A549 (cell line): ENCODE results near the gene PDE1C. TPM values are rescaled to one million over a fixed set of nuclear protein-coding genes. Genes with fewer than 3 reads are reported as not detected.
A peak's percentile ranks its signal among the peaks of the same experiment; 100 is the strongest.

Source experiments
- ATAC-seq, 2 experiments: fragments of 200-7000 bp in 1 of 2; fragments of >200 bp in 1 of 2; cut with Nextera tagmentation in 1 of 2; cut with Tn5 transposase in 1 of 2; 3 replicates each; pipeline versions ENCODE4 v1.8.0 to v1.9.1; 2018 to 2020; ENCODE audit warnings: mild to moderate bottlenecking in 1 of 2, moderate library complexity in 1 of 2
- CTCF ChIA-PET: fragments of 300-600 bp; sonication (Branson Sonifier 250); formaldehyde crosslinking; extraction: SDS; loops from one replicate; lab custom pipeline; 2021; ENCODE audit warnings: antibody characterized with exemption, inconsistent platforms; lab: Yijun Ruan, JAX
- POLR2A ChIA-PET: fragments of 350-600 bp; formaldehyde crosslinking; extraction: SDS; loops from one replicate; lab custom pipeline; 2021; ENCODE audit warnings: antibody characterized with exemption, inconsistent platforms; lab: Yijun Ruan, JAX
- DNase-seq, 2 experiments: peaks; one replicate each; pipeline versions ENCODE4 v3.0.0 to v3.0.0-alpha.2; 2011 to 2016; ENCODE audit warnings: low read depth in 1 of 2, low spot score in 1 of 2
- FAIRE-seq: peaks from 2 replicates; lab custom pipeline; 2011; peaks lifted over from hg19 to GRCh38; lab: Jason Lieb, UNC
- H3K27ac ChIP-seq, 2 experiments: fragments of >200 bp; sonication (Bioruptor Twin); formaldehyde crosslinking; 3 replicates each; pipeline ENCODE4 v1.5.1; 2016 to 2017
- H3K4me1 ChIP-seq: fragments of >200 bp; sonication (Bioruptor Twin); formaldehyde crosslinking; 3 replicates; pipeline ENCODE4 v1.6.1; 2016
- H3K4me2 ChIP-seq: fragments of >200 bp; sonication (Bioruptor Twin); formaldehyde crosslinking; 3 replicates; pipeline ENCODE4 v1.6.1; 2016
- H3K4me3 ChIP-seq: fragments of >200 bp; sonication (Bioruptor Twin); formaldehyde crosslinking; 3 replicates; pipeline ENCODE4 v1.5.1; 2016
- H3K9me3 ChIP-seq: fragments of >200 bp; sonication (Bioruptor Twin); formaldehyde crosslinking; 3 replicates; pipeline ENCODE4 v1.6.1; 2016
- ATOH8 ChIP-seq: fragments of 250-450 bp; sonication (Bioruptor Pico); IDR thresholded peaks from 2 replicates; pipeline ENCODE4 v1.5.0; 2020; ENCODE audit warnings: low read depth, mild to moderate bottlenecking, moderate library complexity
- BHLHE40 ChIP-seq: IDR thresholded peaks from 2 replicates; pipeline ENCODE4 v1.6.1; 2012; ENCODE audit warnings: low read depth, low read length, inconsistent platforms
- CBX2 ChIP-seq: fragments of 200-600 bp; sonication (generic); IDR thresholded peaks from 2 replicates; pipeline ENCODE4 v1.6.1; 2016; ENCODE audit warnings: low read depth, mild to moderate bottlenecking, borderline replicate concordance
- CEBPB ChIP-seq, 2 experiments: fragments of >200 bp in 1 of 2; sonication (Bioruptor Twin) in 1 of 2; formaldehyde crosslinking in 1 of 2; IDR thresholded peaks; 2 replicates each; pipeline ENCODE4 v1.6.1; 2012 to 2016
- CHD2 ChIP-seq: fragments of 150-350 bp; IDR thresholded peaks from 2 replicates; pipeline ENCODE4 v1.6.1; 2014; ENCODE audit warnings: low read length; ENCODE audit not compliant: partially characterized antibody
- CTCF ChIP-seq: fragments of >200 bp; sonication (Bioruptor Twin); formaldehyde crosslinking; IDR thresholded peaks from 3 replicates; pipeline ENCODE4 v1.5.1; 2016
- EHF ChIP-seq: fragments of 250-450 bp; sonication (Bioruptor Pico); IDR thresholded peaks from 2 replicates; pipeline ENCODE4 v1.5.0; 2020; ENCODE audit warnings: mild to moderate bottlenecking
- HMGXB4 ChIP-seq: fragments of 250-450 bp; sonication (Bioruptor Pico); IDR thresholded peaks from 2 replicates; pipeline ENCODE4 v1.5.0; 2021; ENCODE audit warnings: mild to moderate bottlenecking, moderate library complexity, borderline replicate concordance
- MAFK ChIP-seq: fragments of 450-650 bp; IDR thresholded peaks from 2 replicates; pipeline ENCODE4 v1.6.1; 2014; ENCODE audit not compliant: partially characterized antibody
- MAZ ChIP-seq: fragments of 150-350 bp; IDR thresholded peaks from 2 replicates; pipeline ENCODE4 v1.6.1; 2014; ENCODE audit warnings: antibody characterized with exemption, low read depth, low read length, borderline replicate concordance
- NFE2L2 ChIP-seq: fragments of 150-350 bp; conservative IDR thresholded peaks from 2 replicates; pipeline ENCODE4 v1.6.1; 2014; ENCODE audit warnings: low read length
- NR3C1 ChIP-seq: fragments of >200 bp; sonication (Bioruptor Twin); formaldehyde crosslinking; IDR thresholded peaks from 3 replicates; pipeline ENCODE4 v1.6.1; 2017
- PBX3 ChIP-seq: IDR thresholded peaks from 2 replicates; pipeline ENCODE4 v1.6.1; 2012
- POLR2A ChIP-seq: IDR thresholded peaks from 2 replicates; pipeline ENCODE4 v1.6.1; 2012; ENCODE audit warnings: mild to moderate bottlenecking, low read length
- POLR2AphosphoS2 ChIP-seq: conservative IDR thresholded peaks from 2 replicates; pipeline ENCODE4 v1.6.1; 2012; ENCODE audit warnings: low read length, improper control_type of control experiment, inconsistent platforms
- RFX5 ChIP-seq: fragments of 450-650 bp; IDR thresholded peaks from 2 replicates; pipeline ENCODE4 v1.7.1; 2014; ENCODE audit warnings: antibody characterized with exemption, mild to moderate bottlenecking, moderate library complexity
- SREBF2 ChIP-seq: fragments of 450-650 bp; IDR thresholded peaks from 2 replicates; pipeline ENCODE4 v1.6.1; 2014; ENCODE audit warnings: mild to moderate bottlenecking, moderate library complexity
- TFCP2L1 ChIP-seq: fragments of 250-450 bp; sonication (Bioruptor Pico); IDR thresholded peaks from 2 replicates; pipeline ENCODE4 v1.5.0; 2021; ENCODE audit warnings: mild to moderate bottlenecking
- TP53 ChIP-seq: fragments of 250-450 bp; sonication (Bioruptor Pico); IDR thresholded peaks from 2 replicates; pipeline ENCODE4 v1.5.0; 2021; ENCODE audit warnings: mild to moderate bottlenecking, moderate library complexity
- WGBS: methylation state at CpG from one replicate; pipeline ENCODE4 v1.1.6; 2017; ENCODE audit errors: missing lambda C conversion rate; 5-methylcytosine and 5-hydroxymethylcytosine counted together
- polyA plus RNA-seq, 4 experiments: library from polyadenylated mRNA; depleted of rRNA in 3 of 4; stranded (reverse); fragments of >200 nt; fragmentation: RNase III in 1 of 4; extraction: RNeasy Plus Mini Kit Qiagen cat#74134 plus additional on column Dnase treatment in 1 of 4; gene quantifications; 2 replicates in 3 of 4; 3 replicates in 1 of 4; pipeline ENCODE4 v1.2.3, GENCODE V29; 2011 to 2017

PDE1C gene
- polyA plus RNA-seq, 2 of the 4 experiments (the other 2 are of a cell fraction) = 8.0 to 11.0 TPM

- POLR2A ChIA-PET = no interaction called here
- no peaks in the 10 kb centered on the region for H3K4me1 ChIP-seq
- TF ChIP-seq CHD2 (no peak), PBX3 (no peak), MAZ (no peak), NR3C1 (no peak), CEBPB (IDR thresholded peaks at IDR 0.05) (no peak), POLR2AphosphoS2 (no peak), CTCF (no peak), CBX2 (no peak)
- DNase-seq (no peak), FAIRE-seq (no peak), ATAC-seq (no peak)
- no peak overlapping the region for H3K4me2 ChIP-seq
- CTCF ChIA-PET = interaction anchor here (1.1 to 2.2 kb wide), 7 partner anchors 11 to 589 kb away, joined by 3 to 5 read pairs (median 3); no protein-coding TSS in a partner anchor
- H3K9me3 ChIP-seq = no peaks in the 10 kb centered on the region
- H3K4me3 ChIP-seq = no peak overlapping the region
- 72% methylated on average over 4 of the region's 4 CpGs for WGBS
- H3K27ac ChIP-seq = no peak overlapping the region
Measured at GRCh38 chr7:31767686-31768358, 302.4 kb downstream of the PDE1C start.

GRCh38 chr7:31764462-31764861, 305.7 kb downstream of the PDE1C start:
- H3K27ac ChIP-seq = peak overlapping the region in 1 of 2 experiments; percentile 20; a peak in 1 of 6 replicates
- ChIA-PET CTCF (interaction anchor here (1.4 to 1.8 kb wide), 2 partner anchors 298 to 440 kb away, joined by 3 to 7 read pairs; no protein-coding TSS in a partner anchor), POLR2A (no interaction called here)
- H3K4me1 ChIP-seq = no peaks in the 10 kb centered on the region
- peak in 1 of 2 experiments; percentile 5 for DNase-seq
- FAIRE-seq = no peak
- ATAC-seq = no peak
- H3K9me3 ChIP-seq = no peaks in the 10 kb centered on the region
- TF ChIP-seq POLR2A (no peak), BHLHE40 (no peak), HMGXB4 (CRISPR knock-in tag) (no peak), TFCP2L1 (CRISPR knock-in tag) (no peak), TP53 (CRISPR knock-in tag) (no peak), SREBF2 (no peak), NFE2L2 (peak; percentile 96), EHF (no peak), MAFK (peak; percentile 94), ATOH8 (no peak), RFX5 (no peak)
- WGBS = 87% methylated on average over 4 of the region's 4 CpGs
- no peak overlapping the region for H3K4me2 ChIP-seq
- H3K4me3 ChIP-seq = no peak overlapping the region
